H1 (cell line): ENCODE data around the gene IL5. TPM values are rescaled to one million over a fixed set of nuclear protein-coding genes. Genes with fewer than 3 reads are reported as not detected.

Source experiments
- CTCF ChIA-PET: fragments of 300-600 bp; sonication (Branson Sonifier 250); formaldehyde crosslinking; loops from one replicate; lab custom pipeline; 2021; ENCODE audit not compliant: partially characterized antibody; lab: Charles Lee
- POLR2A ChIA-PET: fragments of 300-600 bp; sonication (Branson Sonifier 250); formaldehyde crosslinking; loops from one replicate; lab custom pipeline; 2021; ENCODE audit warnings: inconsistent platforms; ENCODE audit not compliant: partially characterized antibody; lab: Charles Lee
- DNase-seq, 2 experiments: peaks; one replicate each; pipeline versions ENCODE4 v3.0.0 to v3.0.0-alpha.2; 2010 to 2022; ENCODE audit warnings: low spot score in 2 of 2, low read depth in 1 of 2, mixed read lengths in 1 of 2
- FAIRE-seq: peaks from 2 replicates; lab custom pipeline; 2011; peaks lifted over from hg19 to GRCh38; lab: Jason Lieb, UNC
- H2AFZ ChIP-seq: 2 replicates; pipeline ENCODE4 v1.8.1; 2012; ENCODE audit warnings: low read length, inconsistent platforms
- H2AK5ac ChIP-seq: 2 replicates; pipeline ENCODE4 v1.6.1; 2013; ENCODE audit warnings: low read depth, low read length
- H2BK120ac ChIP-seq: replicated peaks from 2 replicates; pipeline ENCODE3; 2013; ENCODE audit warnings: low read depth, low read length, inconsistent platforms
- H2BK12ac ChIP-seq: 2 replicates; pipeline ENCODE4 v1.6.1; 2013; ENCODE audit warnings: low read depth, low read length
- H2BK15ac ChIP-seq: 2 replicates; pipeline ENCODE4 v1.6.1; 2013; ENCODE audit warnings: low read length
- H2BK20ac ChIP-seq: 2 replicates; pipeline ENCODE4 v1.6.1; 2013; ENCODE audit warnings: low read length
- H2BK5ac ChIP-seq: 2 replicates; pipeline ENCODE4 v1.6.1; 2013; ENCODE audit warnings: low read depth, low read length
- H3K14ac ChIP-seq: 2 replicates; pipeline ENCODE4 v1.6.1; 2013; ENCODE audit warnings: inconsistent platforms; ENCODE audit not compliant: insufficient read length
- H3K18ac ChIP-seq: 2 replicates; pipeline ENCODE4 v1.6.1; 2013; ENCODE audit warnings: low read length; ENCODE audit errors: extremely low read depth
- H3K23ac ChIP-seq: 2 replicates; pipeline ENCODE4 v1.6.1; 2013; ENCODE audit warnings: inconsistent platforms; ENCODE audit not compliant: insufficient read length
- H3K23me2 ChIP-seq: 2 replicates; pipeline ENCODE4 v1.6.1; 2013; ENCODE audit warnings: low read depth, low read length
- H3K27ac ChIP-seq: 2 replicates; pipeline ENCODE4 v1.6.1; 2011; ENCODE audit warnings: low read depth, low read length, inconsistent platforms
- H3K27me3 ChIP-seq, 4 experiments: replicated peaks in 1 of 4; 1 replicate in 1 of 4; 2 replicates in 3 of 4; pipeline versions ENCODE4 v1.6.1 to v1.8.1; 2011 to 2013; ENCODE audit warnings: low read length in 3 of 4, mild to moderate bottlenecking in 3 of 4, inconsistent platforms in 2 of 4, mixed read lengths in 2 of 4, moderate library complexity in 1 of 4; ENCODE audit not compliant: control insufficient read depth in 3 of 4, insufficient read depth in 3 of 4; ENCODE audit errors: extremely low read depth in 1 of 4
- H3K36me3 ChIP-seq, 4 experiments: 2 replicates each; pipeline versions ENCODE4 v1.6.1 to v1.8.1; 2011 to 2013; ENCODE audit warnings: mild to moderate bottlenecking in 4 of 4, low read length in 3 of 4, moderate library complexity in 2 of 4, control low read depth in 1 of 4, inconsistent platforms in 1 of 4; ENCODE audit not compliant: insufficient read depth in 4 of 4, control insufficient read depth in 2 of 4
- H3K4ac ChIP-seq: replicated peaks from 2 replicates; pipeline ENCODE3; 2013; ENCODE audit warnings: low read length, low read depth, mixed read lengths, inconsistent platforms; ENCODE audit not compliant: insufficient read length
- H3K4me1 ChIP-seq, 4 experiments: replicated peaks in 1 of 4; 1 replicate in 1 of 4; 2 replicates in 3 of 4; pipeline versions ENCODE4 v1.6.1 to v1.8.1; 2011 to 2013; ENCODE audit warnings: low read length in 3 of 4, inconsistent platforms in 2 of 4, mixed read lengths in 1 of 4; ENCODE audit not compliant: insufficient read depth in 4 of 4, control insufficient read depth in 3 of 4
- H3K4me2 ChIP-seq, 2 experiments: 2 replicates each; pipeline versions ENCODE4 v1.6.1 to v1.8.1; 2011 to 2013; ENCODE audit warnings: low read depth in 2 of 2, low read length in 2 of 2, control low read depth in 1 of 2, inconsistent platforms in 1 of 2, mild to moderate bottlenecking in 1 of 2; ENCODE audit not compliant: insufficient read depth in 1 of 2
- H3K4me3 ChIP-seq, 4 experiments: fragments of 200-600, 300-600 bp in 1 of 4; sonication (generic), shearing (Covaris generic), sonication (Bioruptor Twin) in 1 of 4; 2 replicates each; pipeline versions ENCODE4 v1.5.1 to v1.8.1; 2011 to 2016; ENCODE audit warnings: low read length in 4 of 4, low read depth in 3 of 4, control low read depth in 2 of 4, inconsistent platforms in 2 of 4, mild to moderate bottlenecking in 2 of 4, mixed read lengths in 1 of 4, moderate library complexity in 1 of 4; ENCODE audit not compliant: insufficient read depth in 2 of 4; ENCODE audit errors: extremely low read depth in 1 of 4
- H3K56ac ChIP-seq: replicated peaks from 2 replicates; pipeline ENCODE3; 2013; ENCODE audit warnings: low read depth, mild to moderate bottlenecking, mixed read lengths, low read length, inconsistent platforms; ENCODE audit not compliant: insufficient read length
- H3K79me1 ChIP-seq: 2 replicates; pipeline ENCODE4 v1.6.1; 2013; ENCODE audit warnings: low read depth, low read length, control low read depth
- H3K79me2 ChIP-seq, 2 experiments: 2 replicates each; pipeline versions ENCODE4 v1.6.1 to v1.8.1; 2012 to 2013; ENCODE audit warnings: low read length in 2 of 2, mild to moderate bottlenecking in 2 of 2, inconsistent platforms in 1 of 2; ENCODE audit not compliant: insufficient read depth in 2 of 2, control insufficient read depth in 1 of 2
- H3K9ac ChIP-seq, 4 experiments: replicated peaks in 1 of 4; 1 replicate in 1 of 4; 2 replicates in 3 of 4; pipeline versions ENCODE4 v1.6.1 to v1.8.1; 2011 to 2013; ENCODE audit warnings: low read depth in 3 of 4, low read length in 3 of 4, control low read depth in 2 of 4, mild to moderate bottlenecking in 2 of 4, moderate library complexity in 2 of 4, inconsistent platforms in 1 of 4; ENCODE audit errors: extremely low read depth in 1 of 4
- H3K9me3 ChIP-seq, 2 experiments: 2 replicates each; pipeline versions ENCODE4 v1.6.1 to v1.8.1; 2012 to 2013; ENCODE audit warnings: mild to moderate bottlenecking in 2 of 2, moderate library complexity in 2 of 2, control low read depth in 1 of 2, inconsistent platforms in 1 of 2, low read depth in 1 of 2, low read length in 1 of 2, mixed read lengths in 1 of 2; ENCODE audit not compliant: insufficient read depth in 2 of 2
- H4K20me1 ChIP-seq, 2 experiments: replicated peaks in 1 of 2; 2 replicates each; pipeline versions ENCODE3 to v1.8.1; 2011 to 2013; ENCODE audit warnings: inconsistent platforms in 2 of 2, low read length in 2 of 2, mild to moderate bottlenecking in 1 of 2; ENCODE audit not compliant: insufficient read depth in 2 of 2, control insufficient read depth in 1 of 2
- H4K5ac ChIP-seq: 2 replicates; pipeline ENCODE4 v1.6.1; 2013; ENCODE audit warnings: low read length, low read depth, mixed read lengths, inconsistent platforms; ENCODE audit not compliant: insufficient read length
- H4K8ac ChIP-seq: 2 replicates; pipeline ENCODE4 v1.8.0; 2013; ENCODE audit warnings: mild to moderate bottlenecking, moderate library complexity, low read length, inconsistent platforms; ENCODE audit not compliant: insufficient read depth; ENCODE audit errors: extremely low read depth
- H4K91ac ChIP-seq: replicated peaks from 2 replicates; pipeline ENCODE3; 2013; ENCODE audit warnings: low read length, mixed read lengths, inconsistent platforms; ENCODE audit not compliant: insufficient read length
- ASH2L ChIP-seq: fragments of 200-600, 300-600 bp; sonication (generic); IDR thresholded peaks from one replicate; pipeline ENCODE4 v1.7.1; 2017; ENCODE audit warnings: low read length
- BACH1 ChIP-seq: IDR thresholded peaks from 2 replicates; pipeline ENCODE4 v1.6.1; 2012; ENCODE audit warnings: low read length, improper control_type of control experiment
- BRCA1 ChIP-seq: IDR thresholded peaks from 2 replicates; pipeline ENCODE4 v1.6.1; 2012; ENCODE audit warnings: low read depth, low read length, improper control_type of control experiment
- CBX5 ChIP-seq: fragments of 300-800, 300-1000 bp; sonication (generic); IDR thresholded peaks from 2 replicates; pipeline ENCODE4 v1.7.1; 2016; ENCODE audit warnings: antibody characterized with exemption, low read length, low read depth
- CEBPB ChIP-seq: IDR thresholded peaks from 2 replicates; pipeline ENCODE4 v1.6.1; 2012; ENCODE audit warnings: low read depth, low read length
- FOSL1 ChIP-seq: IDR thresholded peaks from 2 replicates; pipeline ENCODE4 v1.6.1; 2011; ENCODE audit warnings: mild to moderate bottlenecking, low read depth, low read length, moderate library complexity; ENCODE audit not compliant: insufficient read depth
- JUND ChIP-seq: IDR thresholded peaks from 2 replicates; pipeline ENCODE4 v1.6.1; 2011; ENCODE audit warnings: mild to moderate bottlenecking, improper control_type of control experiment, low read length
- RBBP5 ChIP-seq: IDR thresholded peaks from 2 replicates; pipeline ENCODE4 v1.7.1; 2012; ENCODE audit warnings: low read depth, mild to moderate bottlenecking, inconsistent platforms, low read length, moderate library complexity, borderline replicate concordance
- RXRA ChIP-seq: IDR thresholded peaks from 2 replicates; pipeline ENCODE4 v1.6.1; 2011; ENCODE audit warnings: low read depth, mild to moderate bottlenecking, low read length, moderate library complexity; ENCODE audit not compliant: insufficient read depth
- SP2 ChIP-seq: IDR thresholded peaks from 2 replicates; pipeline ENCODE4 v1.6.1; 2012; ENCODE audit warnings: mild to moderate bottlenecking, low read length, inconsistent platforms
- TAF1 ChIP-seq: IDR thresholded peaks from 2 replicates; pipeline ENCODE4 v1.6.1; 2011; ENCODE audit warnings: mild to moderate bottlenecking, low read depth, low read length
- TBP ChIP-seq: IDR thresholded peaks from 2 replicates; pipeline ENCODE4 v1.6.1; 2011; ENCODE audit warnings: low read depth, low read length, improper control_type of control experiment
- TCF12 ChIP-seq: IDR thresholded peaks from 2 replicates; pipeline ENCODE4 v1.6.1; 2011; ENCODE audit warnings: low read depth, mild to moderate bottlenecking, low read length
- WGBS, 2 experiments: shearing (Covaris generic) in 1 of 2; methylation state at CpG; one replicate each; pipeline versions ENCODE4 v1.1.6 to v1.1.7; 2013 to 2015; ENCODE audit warnings: low lambda C conversion rate in 2 of 2, mixed read lengths in 2 of 2, inconsistent platforms in 1 of 2, low coverage in 1 of 2, missing lambda C conversion rate in 1 of 2; ENCODE audit not compliant: insufficient replicate concordance in 2 of 2, insufficient coverage in 1 of 2, insufficient read length in 1 of 2; ENCODE audit errors: extremely low coverage in 1 of 2, missing lambda C conversion rate in 1 of 2; 5-methylcytosine and 5-hydroxymethylcytosine counted together
- polyA plus RNA-seq, 7 experiments: library from polyadenylated mRNA; depleted of rRNA in 3 of 7; stranded (reverse) in 5 of 7; unstranded in 2 of 7; fragments of >200 nt in 5 of 7; fragments of 200-250 nt in 2 of 7; gene quantifications; 1 replicate in 5 of 7; 2 replicates in 1 of 7; 4 replicates in 1 of 7; pipeline versions ENCODE4 v1.2.1 to v1.2.3, GENCODE V29; 2011 to 2013; ENCODE audit warnings: missing spikeins in 2 of 7, mixed read lengths in 2 of 7
- total RNA-seq: library from RNA; stranded (reverse); fragmentation: NEBNext Ultra II Directional; extraction: Animal tissue kit (Norgen Biotek cat#: 25700); gene quantifications from 2 replicates; pipeline ENCODE4 v1.2.1, GENCODE V29; 2021

Gene IL5
- total and polyA plus RNA-seq, 2 of the 8 experiments (the other 6 are each of a cell fraction or from before 2014, with no cell fraction given) = not detected

DNA sequence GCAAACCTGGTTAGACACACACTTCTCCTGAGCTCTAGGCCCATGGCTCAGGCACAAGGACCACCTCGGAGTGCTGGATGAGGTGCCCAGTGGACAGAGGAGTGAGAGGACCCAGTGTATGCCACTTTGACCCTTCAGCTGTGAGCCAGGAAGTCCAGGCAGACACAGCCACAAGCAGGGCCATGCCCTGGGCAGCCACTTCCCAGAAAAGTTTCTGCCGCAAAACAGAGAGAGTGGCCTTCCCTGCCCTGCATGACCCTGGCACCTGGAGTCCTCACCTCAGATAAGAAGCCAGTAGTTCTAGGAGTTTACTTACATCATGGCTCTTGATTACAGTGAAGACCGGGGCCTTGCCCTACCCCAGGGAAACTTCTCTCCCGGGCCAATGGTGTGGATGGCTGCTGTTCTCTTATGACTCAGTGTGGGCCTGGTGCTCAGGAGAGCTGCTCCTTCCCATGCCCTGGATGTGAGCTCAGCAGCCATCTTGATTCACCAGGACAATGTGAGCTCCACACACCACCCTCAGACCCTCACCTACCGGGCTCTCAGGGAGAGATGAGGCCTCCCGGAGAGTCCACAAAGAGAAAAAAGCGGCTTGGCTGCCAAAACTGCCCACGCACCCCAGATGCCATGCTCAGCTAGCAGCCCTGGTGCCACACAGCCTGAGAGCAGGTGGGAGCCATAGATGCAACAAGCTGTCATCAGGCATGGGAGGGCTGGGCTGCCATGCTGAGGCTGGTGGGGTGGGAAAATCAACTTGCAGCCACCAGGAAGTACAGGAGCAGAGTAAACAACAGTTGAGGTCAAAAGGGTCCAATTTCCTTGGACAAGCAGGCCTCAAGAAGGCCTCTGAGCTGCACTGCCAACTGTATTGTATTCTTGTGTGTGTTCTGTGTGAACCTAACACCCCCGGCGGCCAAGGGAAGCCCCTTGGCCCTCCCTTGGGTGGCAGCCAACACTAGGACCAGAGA lies 41.1 kb downstream of the IL5 start:
- Histone ChIP-seq H2BK12ac (no peak overlapping the region), H3K27me3 (no peaks in the 10 kb centered on the region), H2AK5ac (no peak overlapping the region), H3K18ac (no peak overlapping the region), H3K14ac (no peak overlapping the region), H3K23me2 (peaks cover 2% of the 10 kb centered on the region; the same call in 1 of the 2 replicates), H2BK20ac (no peak overlapping the region), H3K36me3 (no peaks in the 10 kb centered on the region), H2AFZ (no peak overlapping the region), H3K79me1 (no peaks in the 10 kb centered on the region), H3K56ac (no peak overlapping the region), H3K4me1 (peaks cover 0 to 6% (median 2%) of the 10 kb centered on the region in 4 experiments; a peak in 3 of 7 replicates), H4K8ac (peak overlapping the region; percentile 62; the same call in 1 of the 2 replicates), H3K27ac (no peak overlapping the region), H3K23ac (no peak overlapping the region), H2BK5ac (no peak overlapping the region), H3K9ac (no peak overlapping the region), H2BK15ac (0 out of 2 replicates have a peak overlapping the region, but pooled peaks have one; percentile 6), H3K4me2 (no peak overlapping the region), H3K4ac (no peak overlapping the region), H4K20me1 (no peaks in the 10 kb centered on the region), H3K79me2 (no peaks in the 10 kb centered on the region), H2BK120ac (no peak overlapping the region), H4K91ac (no peak overlapping the region), H3K4me3 (no peak overlapping the region), H3K9me3 (no peaks in the 10 kb centered on the region), H4K5ac (no peak overlapping the region)
- POLR2A ChIA-PET = interaction anchor here (1.0 to 3.4 kb wide), 2 partner anchors 11 to 115 kb away, joined by 3 to 13 read pairs; partner anchors contain the start of gene IRF1
- FAIRE-seq (no peak), DNase-seq (peak in 1 of 2 experiments; percentile 33)
- TF ChIP-seq JUND = no peak
- TF ChIP-seq CEBPB = no peak
- no peak for TF ChIP-seq TAF1
- TF ChIP-seq FOSL1 = no peak
- TF ChIP-seq TCF12 = no peak
- no peak for TF ChIP-seq ASH2L
- TF ChIP-seq BRCA1 = no peak
- no peak for TF ChIP-seq BACH1
- TF ChIP-seq RXRA = no peak
- no peak for TF ChIP-seq TBP
- no peak for TF ChIP-seq SP2
- no peak for TF ChIP-seq RBBP5
- no peak for TF ChIP-seq CBX5
- CTCF ChIA-PET = interaction anchor here (0.7 to 19.9 kb wide), 22 partner anchors 8 to 318 kb away, joined by 3 to 353 read pairs (median 10); partner anchors contain the start of genes IRF1 and SLC22A5
- 87% methylated on average over 10 of the region's 10 CpGs; no CpG with 5 or more reads in 1 of the 2 experiments for WGBS, 2 experiments
